DND-41 (cell line): Measurements from ENCODE around the gene IL17RB.

Experiments used
- ATAC-seq: fragments of 200-7000 bp; cut with Tn5 transposase; 3 replicates; pipeline ENCODE4 v1.9.1; 2021; ENCODE audit warnings: low read depth; ENCODE audit not compliant: insufficient read depth
- DNase-seq: peaks from one replicate; pipeline ENCODE4 v3.0.0-alpha.2; 2020
- H2AFZ ChIP-seq: 2 replicates; pipeline ENCODE4 v1.6.0; 2012; ENCODE audit warnings: low read depth, low read length
- H3K27ac ChIP-seq: 2 replicates; pipeline ENCODE4 v1.5.1; 2012; ENCODE audit warnings: low read length, inconsistent platforms
- H3K27me3 ChIP-seq: fragments of 200-600 bp; sonication (generic); 2 replicates; pipeline ENCODE4 v1.6.0; 2012; ENCODE audit warnings: low read length, mild to moderate bottlenecking, inconsistent platforms; ENCODE audit not compliant: insufficient read depth, poor library complexity
- H3K36me3 ChIP-seq: 2 replicates; pipeline ENCODE4 v1.5.1; 2012; ENCODE audit warnings: low read length, inconsistent platforms; ENCODE audit not compliant: insufficient read depth
- H3K4me1 ChIP-seq: 2 replicates; pipeline ENCODE4 v1.5.1; 2012; ENCODE audit warnings: mild to moderate bottlenecking, low read length; ENCODE audit not compliant: insufficient read depth
- H3K4me2 ChIP-seq: 2 replicates; pipeline ENCODE4 v1.6.0; 2012; ENCODE audit warnings: mild to moderate bottlenecking, moderate library complexity, low read length, inconsistent platforms; ENCODE audit not compliant: insufficient read depth
- H3K4me3 ChIP-seq, 2 experiments: fragments of 200-600 bp in 1 of 2; shearing (Covaris generic) in 1 of 2; 2 replicates each; pipeline ENCODE4 v1.5.1; 2012 to 2016; ENCODE audit warnings: inconsistent platforms in 2 of 2, low read length in 2 of 2, mild to moderate bottlenecking in 2 of 2, low read depth in 1 of 2, moderate library complexity in 1 of 2
- H3K79me2 ChIP-seq: 2 replicates; pipeline ENCODE4 v1.6.0; 2012; ENCODE audit warnings: low read length, inconsistent platforms; ENCODE audit not compliant: insufficient read depth
- H3K9ac ChIP-seq: 2 replicates; pipeline ENCODE4 v1.6.0; 2012; ENCODE audit warnings: low read depth, mild to moderate bottlenecking, inconsistent platforms, low read length, moderate library complexity
- H3K9me3 ChIP-seq: 2 replicates; pipeline ENCODE4 v1.5.1; 2012; ENCODE audit warnings: low read length, moderate library complexity, mild to moderate bottlenecking, inconsistent platforms; ENCODE audit not compliant: insufficient read depth, severe bottlenecking
- H4K20me1 ChIP-seq: 2 replicates; pipeline ENCODE4 v1.6.0; 2012; ENCODE audit warnings: low read length; ENCODE audit not compliant: insufficient read depth
- CTCF ChIP-seq: IDR thresholded peaks from 2 replicates; pipeline ENCODE4 v1.5.1; 2012; ENCODE audit warnings: borderline replicate concordance, low read length, moderate library complexity, mild to moderate bottlenecking; ENCODE audit not compliant: poor library complexity, severe bottlenecking; ENCODE audit errors: extremely low read depth
- EZH2 ChIP-seq: IDR thresholded peaks from 3 replicates; pipeline ENCODE4 v1.6.1; 2012; ENCODE audit warnings: borderline replicate concordance, low read depth, mild to moderate bottlenecking, moderate library complexity, low read length, inconsistent platforms; ENCODE audit not compliant: severe bottlenecking

Gene IL17RB

GRCh38 chr3:53822331-53822741 lies 24.0 kb upstream of the IL17RB start:
- H3K9ac ChIP-seq = no peak overlapping the region
- peaks cover 19% of the 10 kb centered on the region for H3K27me3 ChIP-seq
- no peak overlapping the region for H3K4me3 ChIP-seq
- no peak for ATAC-seq
- H3K4me2 ChIP-seq = no peak overlapping the region
- H3K79me2 ChIP-seq = no peaks in the 10 kb centered on the region
- H3K36me3 ChIP-seq = no peaks in the 10 kb centered on the region
- H3K4me1 ChIP-seq = peaks cover 17% of the 10 kb centered on the region
- no peak overlapping the region for H3K27ac ChIP-seq
- DNase-seq = no peak
- H3K9me3 ChIP-seq = no peaks in the 10 kb centered on the region
- H2AFZ ChIP-seq = no peak overlapping the region
- H4K20me1 ChIP-seq = peaks cover 8% of the 10 kb centered on the region
- no peak for TF ChIP-seq EZH2

- Histone ChIP-seq H3K79me2 (no peaks in the 10 kb centered on the region), H4K20me1 (peaks cover 3% of the 10 kb centered on the region; the same call in 1 of the 2 replicates), H3K27ac (no peak overlapping the region)
Observed at GRCh38 chr3:53823026-53823955, 23.1 kb upstream of the IL17RB start.

DNA sequence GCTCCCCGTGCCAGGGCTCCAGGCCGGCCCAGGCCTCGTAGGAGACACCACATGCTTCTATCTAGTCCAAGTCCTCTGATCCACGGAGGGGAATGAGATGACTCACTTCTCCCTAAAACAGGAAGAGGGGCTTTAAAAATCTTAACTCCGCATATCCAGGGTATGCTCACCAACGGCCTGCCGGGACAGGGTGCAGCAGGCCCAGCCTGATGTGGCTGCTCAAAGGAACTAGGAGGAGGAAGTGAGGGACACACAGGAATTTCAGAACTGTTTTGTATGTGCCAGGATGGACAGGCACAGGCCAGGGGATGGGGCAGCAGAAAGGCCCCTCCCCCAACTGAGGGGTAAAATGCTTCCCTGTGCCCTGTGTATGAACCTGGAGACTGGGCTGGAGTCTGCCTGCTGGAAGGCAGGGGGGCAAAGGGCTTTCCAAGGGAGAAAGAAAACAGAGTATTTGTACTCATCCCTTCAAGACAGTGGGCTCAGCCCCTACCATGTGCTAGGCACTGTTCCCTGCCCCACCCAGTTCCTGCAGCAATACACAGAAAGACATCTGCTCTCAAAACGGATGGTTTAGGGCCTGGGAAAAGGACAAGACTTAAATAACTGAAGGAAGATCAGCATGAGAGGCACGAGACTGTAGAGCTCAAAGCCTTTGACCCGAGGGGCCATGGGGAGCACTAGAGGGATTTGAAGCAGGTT lies 22.3 kb upstream of the IL17RB start:
- Histone ChIP-seq H3K27ac (no peak overlapping the region), H3K27me3 (peaks cover 7% of the 10 kb centered on the region), H3K36me3 (no peaks in the 10 kb centered on the region), H3K9me3 (no peaks in the 10 kb centered on the region), H3K4me2 (no peak overlapping the region), H3K79me2 (no peaks in the 10 kb centered on the region), H2AFZ (no peak overlapping the region), H3K9ac (no peak overlapping the region), H4K20me1 (peaks cover 3% of the 10 kb centered on the region; the same call in 1 of the 2 replicates), H3K4me1 (no peaks in the 10 kb centered on the region), H3K4me3 (no peak overlapping the region)
- no peak for ATAC-seq
- TF ChIP-seq CTCF = no peak
- no peak for TF ChIP-seq EZH2
- DNase-seq = no peak

More at GRCh38 chr3:53823026-53823955, 23.1 kb upstream of the IL17RB start:
- Histone ChIP-seq H3K4me2 (no peak overlapping the region), H3K9me3 (no peaks in the 10 kb centered on the region), H3K9ac (no peak overlapping the region), H3K4me1 (peaks cover 7% of the 10 kb centered on the region), H2AFZ (no peak overlapping the region), H3K4me3 (no peak overlapping the region), H3K27me3 (peaks cover 11% of the 10 kb centered on the region), H3K36me3 (no peaks in the 10 kb centered on the region)
- TF ChIP-seq CTCF = no peak
- TF ChIP-seq EZH2 = no peak
- DNase-seq (no peak), ATAC-seq (no peak)

- peaks cover 7% of the 10 kb centered on the region for H3K27me3 ChIP-seq
- no peak for ATAC-seq
Observed at GRCh38 chr3:53824795-53825194, 21.6 kb upstream of the IL17RB start.

More at GRCh38 chr3:53824795-53825194, 21.6 kb upstream of the IL17RB start:
- no peaks in the 10 kb centered on the region for H3K4me1 ChIP-seq
- no peak overlapping the region for H3K9ac ChIP-seq
- H3K79me2 ChIP-seq = no peaks in the 10 kb centered on the region
- no peaks in the 10 kb centered on the region for H3K36me3 ChIP-seq
- TF ChIP-seq CTCF = no peak
- no peak for TF ChIP-seq EZH2
- DNase-seq = no peak
- no peaks in the 10 kb centered on the region for H3K9me3 ChIP-seq
- no peaks in the 10 kb centered on the region; the same call in 1 of the 2 replicates for H4K20me1 ChIP-seq
- H3K4me3 ChIP-seq = no peak overlapping the region
- H3K27ac ChIP-seq = no peak overlapping the region
- H3K4me2 ChIP-seq = no peak overlapping the region
- no peak overlapping the region for H2AFZ ChIP-seq
